Stimulated activated CD8-positive, alpha-beta memory T cell treated with anti-CD3 and anti-CD28 coated beads, Interleukin-15, amount 100 ng/mL, for 24 hours (primary cell): ENCODE data around the gene FAM229B.
"Not testable (repeated sequence)": the region's sequence is repeated elsewhere in the genome, so short reads cannot be mapped to it uniquely, and the experiment has no call there.

Experiments used
- DNase-seq: peaks from one replicate; pipeline ENCODE4 v3.0.0-alpha.2; 2020; ENCODE audit warnings: low read depth

Gene FAM229B

GRCh38 chr6:112065426-112065986 lies 21.9 kb upstream of the FAM229B start:
- DNase-seq, result no peak

- DNase-seq, result no peak
Observed at GRCh38 chr6:112066606-112067005, 20.8 kb upstream of the FAM229B start.

GRCh38 chr6:112081569-112081968 lies 5.8 kb upstream of the FAM229B start:
- DNase-seq, result no peak

GRCh38 chr6:112085286-112086065 lies 1.9 kb upstream of the FAM229B start:
- no peak for DNase-seq

- no peak for DNase-seq
Observed at GRCh38 chr6:112086744-112087135, 651 bp upstream of the FAM229B start.

- DNase-seq, result no peak
Observed at GRCh38 chr6:112087916-112088315, 525 bp downstream of the FAM229B start.

GRCh38 chr6:112096901-112097300 lies 9.5 kb downstream of the FAM229B start:
- DNase-seq, result no peak

GRCh38 chr6:112100561-112100960 lies 13.2 kb downstream of the FAM229B start:
- no peak for DNase-seq

GRCh38 chr6:112106026-112106425 lies 18.6 kb downstream of the FAM229B start:
- DNase-seq, result not testable (repeated sequence)

- DNase-seq, result no peak
Observed at GRCh38 chr6:112106562-112106961, 19.2 kb downstream of the FAM229B start.

GRCh38 chr6:112109262-112109661 lies 21.9 kb downstream of the FAM229B start:
- no peak for DNase-seq

- no peak for DNase-seq
Observed at GRCh38 chr6:112113431-112113830, 26.0 kb downstream of the FAM229B start.

GRCh38 chr6:112113918-112114317 lies 26.5 kb downstream of the FAM229B start:
- no peak for DNase-seq

GRCh38 chr6:112114577-112115223 lies 27.3 kb downstream of the FAM229B start:
- no peak for DNase-seq

GRCh38 chr6:112116221-112116620 lies 28.8 kb downstream of the FAM229B start:
- no peak for DNase-seq

GRCh38 chr6:112117554-112117953 lies 30.2 kb downstream of the FAM229B start:
- no peak for DNase-seq

GRCh38 chr6:112118034-112118433 lies 30.6 kb downstream of the FAM229B start:
- DNase-seq, result no peak

- DNase-seq, result no peak
Observed at GRCh38 chr6:112122756-112123155, 35.4 kb downstream of the FAM229B start.

- no peak for DNase-seq
Observed at GRCh38 chr6:112123982-112124381, 36.6 kb downstream of the FAM229B start.

- DNase-seq, result no peak
Observed at GRCh38 chr6:112128208-112128607, 40.8 kb downstream of the FAM229B start.

- DNase-seq, result no peak
Observed at GRCh38 chr6:112130878-112131277, 43.5 kb downstream of the FAM229B start.

GRCh38 chr6:112139052-112139451 lies 51.7 kb downstream of the FAM229B start:
- no peak for DNase-seq

- DNase-seq, result no peak
Observed at GRCh38 chr6:112141707-112142106, 54.3 kb downstream of the FAM229B start.
